OCI-LY1 (cell line): ENCODE results near the gene MKI67.

Source experiments
- EZH2 ChIP-seq: fragments of 200-600 bp; sonication (generic), shearing (Covaris generic); IDR thresholded peaks from 2 replicates; pipeline ENCODE4 v1.8.0; 2017; ENCODE audit warnings: borderline replicate concordance, mixed run types, mild to moderate bottlenecking, antibody characterized with exemption, low read length, moderate library complexity, mixed read lengths
- TF ChIP-seq, protein P1 (sequence below): fragments of 200-600 bp; sonication (generic), shearing (Covaris generic); IDR thresholded peaks from 2 replicates; pipeline ENCODE4 v1.5.1; 2017; ENCODE audit warnings: mild to moderate bottlenecking, antibody characterized with exemption, low read length, moderate library complexity, mixed read lengths

DNA sequence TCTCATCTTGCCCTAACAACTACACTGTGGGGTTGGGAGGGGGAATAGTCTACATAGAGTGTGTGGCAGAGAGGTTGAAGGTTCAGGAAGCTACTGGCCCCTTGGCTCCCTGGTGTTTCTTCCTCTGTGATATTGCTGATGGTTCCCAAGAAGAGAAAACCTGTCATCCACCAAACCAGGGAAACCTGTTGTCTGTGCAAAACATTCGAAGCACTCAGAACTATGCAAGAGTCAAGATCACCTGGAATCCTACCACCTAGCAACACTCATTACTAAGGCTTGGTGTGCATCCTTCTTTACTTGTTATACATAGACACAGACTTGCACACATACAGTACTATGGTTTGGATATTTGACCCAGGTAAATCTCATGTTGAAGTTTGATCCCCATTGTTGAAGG lies 46.5 kb upstream of the MKI67 start:
- no peak for TF ChIP-seq EZH2
- TF ChIP-seq, protein P1, sequence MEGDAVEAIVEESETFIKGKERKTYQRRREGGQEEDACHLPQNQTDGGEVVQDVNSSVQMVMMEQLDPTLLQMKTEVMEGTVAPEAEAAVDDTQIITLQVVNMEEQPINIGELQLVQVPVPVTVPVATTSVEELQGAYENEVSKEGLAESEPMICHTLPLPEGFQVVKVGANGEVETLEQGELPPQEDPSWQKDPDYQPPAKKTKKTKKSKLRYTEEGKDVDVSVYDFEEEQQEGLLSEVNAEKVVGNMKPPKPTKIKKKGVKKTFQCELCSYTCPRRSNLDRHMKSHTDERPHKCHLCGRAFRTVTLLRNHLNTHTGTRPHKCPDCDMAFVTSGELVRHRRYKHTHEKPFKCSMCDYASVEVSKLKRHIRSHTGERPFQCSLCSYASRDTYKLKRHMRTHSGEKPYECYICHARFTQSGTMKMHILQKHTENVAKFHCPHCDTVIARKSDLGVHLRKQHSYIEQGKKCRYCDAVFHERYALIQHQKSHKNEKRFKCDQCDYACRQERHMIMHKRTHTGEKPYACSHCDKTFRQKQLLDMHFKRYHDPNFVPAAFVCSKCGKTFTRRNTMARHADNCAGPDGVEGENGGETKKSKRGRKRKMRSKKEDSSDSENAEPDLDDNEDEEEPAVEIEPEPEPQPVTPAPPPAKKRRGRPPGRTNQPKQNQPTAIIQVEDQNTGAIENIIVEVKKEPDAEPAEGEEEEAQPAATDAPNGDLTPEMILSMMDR = no peak
